Astrocyte (in vitro differentiated cells and primary cell): Measurements from ENCODE around the gene CNDP2. TPM values are rescaled to one million over a fixed set of nuclear protein-coding genes. Genes with fewer than 3 reads are reported as not detected.
"Not testable (repeated sequence)": the region's sequence is repeated elsewhere in the genome, so short reads cannot be mapped to it uniquely, and the experiment has no call there.

ENCODE experiments used
- DNase-seq: peaks from one replicate; pipeline ENCODE4 v3.0.0-alpha.2; 2010; ENCODE audit warnings: low read depth
- FAIRE-seq: peaks from 2 replicates; lab custom pipeline; 2011; peaks lifted over from hg19 to GRCh38; lab: Jason Lieb, UNC
- H2AFZ ChIP-seq: 2 replicates; pipeline ENCODE4 v1.6.0; 2012; ENCODE audit warnings: low read depth, low read length, inconsistent platforms
- H3K27ac ChIP-seq: 2 replicates; pipeline ENCODE4 v1.5.1; 2011; ENCODE audit warnings: low read depth, low read length, inconsistent platforms
- H3K27me3 ChIP-seq: 2 replicates; pipeline ENCODE4 v1.6.0; 2011; ENCODE audit warnings: low read length, inconsistent platforms; ENCODE audit not compliant: insufficient read depth
- H3K36me3 ChIP-seq: 2 replicates; pipeline ENCODE4 v1.5.1; 2011; ENCODE audit warnings: low read length, inconsistent platforms; ENCODE audit not compliant: insufficient read depth
- H3K4me1 ChIP-seq: 2 replicates; pipeline ENCODE4 v1.5.1; 2011; ENCODE audit warnings: low read length, inconsistent platforms; ENCODE audit not compliant: insufficient read depth
- H3K4me2 ChIP-seq: 2 replicates; pipeline ENCODE4 v1.6.0; 2012; ENCODE audit warnings: low read length, inconsistent platforms
- H3K4me3 ChIP-seq: 2 replicates; pipeline ENCODE4 v1.5.1; 2011; ENCODE audit warnings: low read depth, mild to moderate bottlenecking, low read length, inconsistent platforms; ENCODE audit not compliant: insufficient read depth
- H3K79me2 ChIP-seq: 2 replicates; pipeline ENCODE4 v1.6.0; 2012; ENCODE audit warnings: mild to moderate bottlenecking, low read length, inconsistent platforms; ENCODE audit not compliant: insufficient read depth
- H3K9ac ChIP-seq: 2 replicates; pipeline ENCODE4 v1.6.0; 2012; ENCODE audit warnings: mild to moderate bottlenecking, low read length, inconsistent platforms
- H3K9me3 ChIP-seq: 2 replicates; pipeline ENCODE4 v1.5.1; 2012; ENCODE audit warnings: low read depth, mild to moderate bottlenecking, low read length, inconsistent platforms; ENCODE audit not compliant: insufficient read depth
- H4K20me1 ChIP-seq: 2 replicates; pipeline ENCODE4 v1.6.0; 2012; ENCODE audit warnings: low read length, inconsistent platforms; ENCODE audit not compliant: insufficient read depth
- H3K27ac Mint-ChIP-seq: one replicate; pipeline ENCODE4 v1.8.0; 2021; ENCODE audit warnings: mild to moderate bottlenecking, mixed read lengths; ENCODE audit not compliant: unreplicated experiment
- H3K27me3 Mint-ChIP-seq: one replicate; pipeline ENCODE4 v1.8.0; 2021; ENCODE audit warnings: low read depth, mixed read lengths; ENCODE audit not compliant: unreplicated experiment
- H3K36me3 Mint-ChIP-seq: one replicate; pipeline ENCODE4 v1.8.0; 2021; ENCODE audit warnings: low read depth, mixed read lengths; ENCODE audit not compliant: unreplicated experiment
- H3K4me1 Mint-ChIP-seq: one replicate; pipeline ENCODE4 v1.8.0; 2021; ENCODE audit warnings: low read depth, mixed read lengths; ENCODE audit not compliant: unreplicated experiment
- H3K4me3 Mint-ChIP-seq: one replicate; pipeline ENCODE4 v1.8.0; 2021; ENCODE audit warnings: mild to moderate bottlenecking, moderate library complexity, mixed read lengths; ENCODE audit not compliant: unreplicated experiment
- H3K9me3 Mint-ChIP-seq: one replicate; pipeline ENCODE4 v1.8.0; 2021; ENCODE audit warnings: mild to moderate bottlenecking, mixed read lengths; ENCODE audit not compliant: unreplicated experiment
- EZH2 ChIP-seq: IDR thresholded peaks from 2 replicates; pipeline ENCODE4 v1.6.1; 2012; ENCODE audit warnings: mild to moderate bottlenecking, low read length, inconsistent platforms; ENCODE audit not compliant: insufficient read depth
- total RNA-seq: library from RNA; stranded (reverse); gene quantifications from 2 replicates; pipeline ENCODE4 v1.2.1, GENCODE V29; 2021
- TF ChIP-seq, protein P1 (sequence below): IDR thresholded peaks from 2 replicates; pipeline ENCODE4 v1.5.1; 2011; ENCODE audit warnings: low read depth, mild to moderate bottlenecking, inconsistent platforms, low read length, moderate library complexity; ENCODE audit not compliant: insufficient read depth

The CNDP2 gene
- total RNA-seq, 1 donor from 2014 or later = 149 TPM

GRCh38 chr18:74563999-74564398, 67.8 kb downstream of the CNDP2 start:
- Mint-ChIP-seq H3K36me3 (no peaks in the 10 kb centered on the region), H3K27me3 (peaks cover 25% of the 10 kb centered on the region), H3K4me1 (no peaks in the 10 kb centered on the region), H3K27ac (no peak overlapping the region), H3K4me3 (no peak overlapping the region), H3K9me3 (peaks cover 28% of the 10 kb centered on the region)
- no peak overlapping the region for H3K9ac ChIP-seq
- H2AFZ ChIP-seq = no peak overlapping the region
- no peaks in the 10 kb centered on the region for H4K20me1 ChIP-seq
- H3K27me3 ChIP-seq = no peaks in the 10 kb centered on the region
- H3K4me3 ChIP-seq = no peak overlapping the region
- H3K27ac ChIP-seq = no peak overlapping the region
- no peak for DNase-seq
- H3K36me3 ChIP-seq = no peaks in the 10 kb centered on the region
- TF ChIP-seq, protein P1, sequence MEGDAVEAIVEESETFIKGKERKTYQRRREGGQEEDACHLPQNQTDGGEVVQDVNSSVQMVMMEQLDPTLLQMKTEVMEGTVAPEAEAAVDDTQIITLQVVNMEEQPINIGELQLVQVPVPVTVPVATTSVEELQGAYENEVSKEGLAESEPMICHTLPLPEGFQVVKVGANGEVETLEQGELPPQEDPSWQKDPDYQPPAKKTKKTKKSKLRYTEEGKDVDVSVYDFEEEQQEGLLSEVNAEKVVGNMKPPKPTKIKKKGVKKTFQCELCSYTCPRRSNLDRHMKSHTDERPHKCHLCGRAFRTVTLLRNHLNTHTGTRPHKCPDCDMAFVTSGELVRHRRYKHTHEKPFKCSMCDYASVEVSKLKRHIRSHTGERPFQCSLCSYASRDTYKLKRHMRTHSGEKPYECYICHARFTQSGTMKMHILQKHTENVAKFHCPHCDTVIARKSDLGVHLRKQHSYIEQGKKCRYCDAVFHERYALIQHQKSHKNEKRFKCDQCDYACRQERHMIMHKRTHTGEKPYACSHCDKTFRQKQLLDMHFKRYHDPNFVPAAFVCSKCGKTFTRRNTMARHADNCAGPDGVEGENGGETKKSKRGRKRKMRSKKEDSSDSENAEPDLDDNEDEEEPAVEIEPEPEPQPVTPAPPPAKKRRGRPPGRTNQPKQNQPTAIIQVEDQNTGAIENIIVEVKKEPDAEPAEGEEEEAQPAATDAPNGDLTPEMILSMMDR = no peak
- TF ChIP-seq EZH2 = no peak
- no peaks in the 10 kb centered on the region for H3K79me2 ChIP-seq
- no peak overlapping the region for H3K4me2 ChIP-seq
- no peak for FAIRE-seq
- no peaks in the 10 kb centered on the region for H3K4me1 ChIP-seq
- H3K9me3 ChIP-seq = no peaks in the 10 kb centered on the region

DNA sequence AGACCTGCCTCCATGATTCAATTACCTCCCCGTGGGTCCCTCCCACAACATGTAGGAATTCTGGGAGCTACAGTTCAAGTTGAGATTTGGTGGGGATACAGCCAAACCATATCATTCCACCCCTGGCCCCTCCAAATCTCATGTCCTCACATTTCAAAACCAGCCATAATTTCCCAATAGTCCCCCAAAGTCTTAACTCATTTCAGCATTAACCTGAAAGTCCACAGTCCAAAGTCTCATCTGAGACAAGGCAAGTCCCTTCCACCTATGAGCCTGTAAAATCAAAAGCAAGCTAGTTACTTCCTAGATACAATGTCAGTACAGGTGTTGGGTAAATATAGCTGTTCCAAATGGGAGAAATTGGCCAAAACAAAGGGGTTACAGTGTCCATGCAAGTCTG, 69.0 kb downstream of the CNDP2 start:
- not testable (repeated sequence) for H3K79me2 ChIP-seq, H3K4me2 ChIP-seq, H3K4me1 ChIP-seq, H3K4me3 Mint-ChIP-seq, DNase-seq, H2AFZ ChIP-seq, H3K36me3 Mint-ChIP-seq, H3K36me3 ChIP-seq, H3K4me3 ChIP-seq, H3K9ac ChIP-seq, H4K20me1 ChIP-seq, H3K9me3 ChIP-seq, FAIRE-seq, H3K4me1 Mint-ChIP-seq, H3K27ac ChIP-seq, H3K27me3 ChIP-seq, H3K27ac Mint-ChIP-seq
- peaks cover 28% of the 10 kb centered on the region for H3K9me3 Mint-ChIP-seq
- peaks cover 24% of the 10 kb centered on the region for H3K27me3 Mint-ChIP-seq

DNA sequence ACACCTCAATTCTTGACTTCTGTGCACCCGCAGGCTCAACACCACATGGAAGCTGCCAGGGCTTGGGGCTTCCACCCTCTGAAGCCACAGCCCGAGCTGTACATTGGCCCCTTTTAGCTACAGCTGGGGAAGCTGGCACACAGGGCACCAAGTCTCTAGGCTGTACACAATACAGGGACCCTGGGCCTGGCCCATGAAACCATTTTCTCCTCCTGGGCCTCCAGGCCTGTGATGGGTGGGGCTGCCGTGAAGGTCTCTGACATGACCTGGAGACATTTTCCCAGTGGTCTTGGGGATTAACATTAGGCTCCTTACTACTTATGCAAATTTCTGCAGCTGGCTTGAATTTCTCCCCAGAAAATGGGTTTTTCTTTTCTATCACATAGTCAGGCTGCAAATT, 69.8 kb downstream of the CNDP2 start:
- Mint-ChIP-seq H3K27me3 (peaks cover 26% of the 10 kb centered on the region), H3K9me3 (peaks cover 28% of the 10 kb centered on the region)
- H3K27me3 ChIP-seq, H3K79me2 ChIP-seq, H3K4me1 ChIP-seq, DNase-seq, H2AFZ ChIP-seq, H3K27ac Mint-ChIP-seq, H3K27ac ChIP-seq, H3K4me2 ChIP-seq, H4K20me1 ChIP-seq, H3K9me3 ChIP-seq, H3K4me3 Mint-ChIP-seq, H3K36me3 Mint-ChIP-seq, FAIRE-seq, H3K9ac ChIP-seq, H3K4me3 ChIP-seq, H3K4me1 Mint-ChIP-seq, H3K36me3 ChIP-seq: not testable (repeated sequence)

DNA sequence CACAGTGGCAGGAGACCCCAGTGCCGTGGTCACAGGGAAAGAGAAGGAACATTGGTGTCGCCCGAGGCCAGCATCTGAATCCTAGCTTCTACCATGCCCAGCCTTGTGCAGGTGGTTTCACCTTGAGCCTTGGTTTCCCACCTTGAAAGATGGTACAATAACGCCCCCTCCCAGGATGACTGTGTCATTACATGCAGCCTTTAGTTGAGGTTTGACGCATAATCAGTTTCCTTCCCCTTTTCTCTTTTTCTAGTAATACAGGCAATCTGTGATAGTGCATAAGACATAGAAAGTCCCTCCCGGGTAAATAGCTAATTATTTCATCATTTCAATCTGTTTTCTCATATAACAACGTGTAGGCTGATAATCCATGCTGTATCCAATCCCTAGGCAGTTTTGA, 71.7 kb downstream of the CNDP2 start:
- Histone ChIP-seq H3K9ac (no peak overlapping the region), H3K36me3 (no peaks in the 10 kb centered on the region), H3K9me3 (no peaks in the 10 kb centered on the region), H3K4me3 (no peak overlapping the region), H2AFZ (no peak overlapping the region), H3K27ac (no peak overlapping the region), H3K79me2 (no peaks in the 10 kb centered on the region), H4K20me1 (no peaks in the 10 kb centered on the region), H3K27me3 (no peaks in the 10 kb centered on the region), H3K4me1 (no peaks in the 10 kb centered on the region), H3K4me2 (no peak overlapping the region)
- H3K36me3 Mint-ChIP-seq = no peaks in the 10 kb centered on the region
- FAIRE-seq = no peak
- peaks cover 26% of the 10 kb centered on the region for H3K27me3 Mint-ChIP-seq
- H3K4me1 Mint-ChIP-seq = no peaks in the 10 kb centered on the region
- H3K9me3 Mint-ChIP-seq = peaks cover 31% of the 10 kb centered on the region
- TF ChIP-seq, protein P1 = no peak
- no peak for TF ChIP-seq EZH2
- H3K4me3 Mint-ChIP-seq = no peak overlapping the region
- no peak for DNase-seq
- H3K27ac Mint-ChIP-seq = no peak overlapping the region
